ENCODE measurements around the gene MISP. TPM values are rescaled to one million over a fixed set of nuclear protein-coding genes. Genes with fewer than 3 reads are reported as not detected.

MISP gene
- total and polyA plus RNA-seq, 2 of the 8 experiments (the other 6 are each of a cell fraction or from before 2014, with no cell fraction given), result 0.43 to 0.45 TPM

DNA sequence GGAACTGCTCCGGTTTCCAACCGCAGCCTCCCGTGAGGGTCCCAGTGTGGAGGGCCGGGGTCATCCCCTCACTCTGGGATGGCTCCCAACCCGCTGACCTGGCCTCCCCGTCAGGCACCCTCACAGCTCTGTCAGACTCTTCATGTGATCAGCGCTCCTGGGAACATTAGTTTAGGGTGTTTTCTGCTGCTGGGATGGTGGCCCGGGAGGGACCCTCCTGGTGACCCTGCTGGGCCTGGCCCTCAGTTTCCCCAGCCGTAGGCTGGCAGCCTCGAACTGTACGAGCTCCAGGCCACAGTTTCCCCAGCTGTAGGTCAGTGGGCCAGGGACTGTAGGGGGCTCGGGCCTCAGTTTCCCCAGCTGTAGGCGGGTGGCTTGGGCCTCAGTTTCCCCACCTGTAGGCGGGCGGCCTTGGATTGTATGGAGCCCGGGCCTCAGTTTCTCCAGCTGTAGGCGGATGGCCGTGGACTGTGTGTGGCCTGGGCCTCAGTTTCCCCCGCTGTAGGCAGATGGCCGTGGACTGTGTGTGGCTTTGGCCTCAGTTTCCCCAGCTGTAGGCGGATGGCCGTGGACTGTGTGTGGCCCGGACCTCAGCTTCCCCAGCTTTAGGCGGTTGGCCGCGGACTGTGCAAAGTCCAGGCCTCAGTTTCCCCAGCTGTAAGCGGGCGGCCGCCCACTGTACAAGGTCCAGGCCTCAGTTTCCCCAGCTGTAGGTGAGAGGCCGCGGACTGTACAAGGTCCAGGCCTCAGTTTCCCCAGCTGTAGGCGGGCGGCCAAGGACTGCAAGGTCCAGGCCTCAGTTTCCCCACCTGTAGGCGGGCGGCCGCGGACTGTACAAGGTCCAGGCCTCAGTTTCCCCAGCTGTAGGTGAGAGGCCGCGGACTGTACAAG lies 45.0 kb downstream of the MISP start:
- ChIA-PET POLR2A (ENCODE audit: partially characterized antibody) (interaction anchor here (0.6 to 16.9 kb wide), 14 partner anchors 6 to 133 kb away, joined by 3 to 277 read pairs (median 8); partner anchors contain the start of genes AZU1, PLPPR3 and RNF126), CTCF (ENCODE audit: partially characterized antibody) (interaction anchor here (0.8 kb wide), 1 partner anchor 23 kb away, joined by 3 read pairs; no protein-coding TSS in a partner anchor)
- no peak overlapping the region for H3K27ac ChIP-seq (ENCODE audit: low read depth, low read length)
- no peaks in the 10 kb centered on the region for H3K27me3 ChIP-seq (replicated peaks in 1 of 4; ENCODE audit: control insufficient read depth in 3 of 4, extremely low read depth in 1 of 4, insufficient read depth in 3 of 4, low read length in 3 of 4)
- H2BK5ac ChIP-seq (ENCODE audit: low read depth, low read length), result no peak overlapping the region
- TF ChIP-seq SIRT6 (IDR thresholded peaks at IDR 0.05; ENCODE audit: low read length), result no peak
- peaks cover 0 to 13% (median 8%) of the 10 kb centered on the region in 4 experiments; a peak in 6 of 8 replicates for H3K36me3 ChIP-seq (ENCODE audit: control insufficient read depth in 2 of 4, insufficient read depth in 4 of 4, low read length in 3 of 4)
- H3K18ac ChIP-seq (ENCODE audit: extremely low read depth, low read length), result no peak overlapping the region
- H2BK12ac ChIP-seq (ENCODE audit: low read depth, low read length), result no peak overlapping the region
- H3K4me2 ChIP-seq (ENCODE audit: insufficient read depth in 1 of 2, low read depth in 2 of 2, low read length in 2 of 2), result peak overlapping the region in 1 of 2 experiments; percentile 59; a peak in 1 of 4 replicates
- H3K14ac ChIP-seq (ENCODE audit: insufficient read length), result no peak overlapping the region
- no peak overlapping the region for H2BK20ac ChIP-seq (ENCODE audit: low read length)
- H4K8ac ChIP-seq (ENCODE audit: extremely low read depth, insufficient read depth, low read length), result no peak overlapping the region; the same call in none of the 2 replicates
- H4K20me1 ChIP-seq (replicated peaks in 1 of 2; ENCODE audit: control insufficient read depth in 1 of 2, insufficient read depth in 2 of 2, low read length in 2 of 2), result peaks cover 20 to 23% of the 10 kb centered on the region in 2 experiments
- H3K79me2 ChIP-seq (ENCODE audit: control insufficient read depth in 1 of 2, insufficient read depth in 2 of 2, low read length in 2 of 2), result peaks cover 30 to 31% of the 10 kb centered on the region in 2 experiments
- no peaks in the 10 kb centered on the region for H3K9me3 ChIP-seq (ENCODE audit: insufficient read depth in 2 of 2, low read depth in 1 of 2, low read length in 1 of 2)
- no peak overlapping the region for H3K23ac ChIP-seq (ENCODE audit: insufficient read length)
- H4K5ac ChIP-seq (ENCODE audit: insufficient read length, low read depth, low read length), result no peak overlapping the region
- FAIRE-seq, result no peak
- H3K23me2 ChIP-seq (ENCODE audit: low read depth, low read length), result peaks cover 10% of the 10 kb centered on the region; the same call in 1 of the 2 replicates
- H3K56ac ChIP-seq (replicated peaks; ENCODE audit: insufficient read length, low read depth, low read length), result no peak overlapping the region
- H2AK5ac ChIP-seq (ENCODE audit: low read depth, low read length), result peak overlapping the region; percentile 40; the same call in 1 of the 2 replicates
- 89% methylated on average over 39 of the region's 39 CpGs; no CpG with 5 or more reads in 1 of the 2 experiments for WGBS, 2 experiments (ENCODE audit: extremely low coverage in 1 of 2, insufficient coverage in 1 of 2, insufficient read length in 1 of 2, insufficient replicate concordance in 2 of 2, low coverage in 1 of 2, low lambda C conversion rate in 2 of 2, missing lambda C conversion rate in 1 of 2)
- no peak for DNase-seq (ENCODE audit: low read depth in 1 of 2, low spot score in 2 of 2)
- H2BK120ac ChIP-seq (replicated peaks; ENCODE audit: low read depth, low read length), result no peak overlapping the region
- H2AFZ ChIP-seq (ENCODE audit: low read length), result no peak overlapping the region
- no peak overlapping the region for H4K91ac ChIP-seq (replicated peaks; ENCODE audit: insufficient read length, low read length)
- no peaks in the 10 kb centered on the region for H3K79me1 ChIP-seq (ENCODE audit: low read depth, low read length)
- peak overlapping the region in 1 of 4 experiments; percentile 54; a peak in 1 of 8 replicates for H3K4me3 ChIP-seq (ENCODE audit: extremely low read depth in 1 of 4, insufficient read depth in 2 of 4, low read depth in 3 of 4, low read length in 4 of 4)
- H2BK15ac ChIP-seq (ENCODE audit: low read length), result no peak overlapping the region
- H3K4ac ChIP-seq (replicated peaks; ENCODE audit: insufficient read length, low read depth, low read length), result peak overlapping the region; percentile 3
- peaks cover 0 to 31% (median 21%) of the 10 kb centered on the region in 4 experiments; a peak in 6 of 7 replicates for H3K4me1 ChIP-seq (replicated peaks in 1 of 4; ENCODE audit: control insufficient read depth in 3 of 4, insufficient read depth in 4 of 4, low read length in 3 of 4)
- no peak overlapping the region for H3K9ac ChIP-seq (replicated peaks in 1 of 4; ENCODE audit: extremely low read depth in 1 of 4, low read depth in 3 of 4, low read length in 3 of 4)
